ENCODE measurements around the gene CTSZ.

GRCh38 chr20:59044796-59045195 is 37.7 kb upstream of the CTSZ start:
- TF ChIP-seq POLR2A (IDR thresholded peaks at IDR 0.05; ENCODE audit: low read depth, low read length) (no peak), POLR2AphosphoS5 (IDR thresholded peaks at IDR 0.05; ENCODE audit: low read depth, low read length) (no peak)

Data from GM12892 (cell line).